GM12873 (cell line): ENCODE data around the gene PTOV1.

Experiments used
- CTCF ChIP-seq: IDR thresholded peaks from 2 replicates; pipeline ENCODE4 v1.5.1; 2012; ENCODE audit warnings: low read depth, mild to moderate bottlenecking, moderate library complexity, low read length, control low read depth; ENCODE audit not compliant: insufficient read depth; ENCODE audit errors: missing control alignments

The PTOV1 gene

GRCh38 chr19:49850487-49851342 is at the start of gene PTOV1:
TSS of gene PTOV1 (plus strand) at chr19:49851159.
- TF ChIP-seq CTCF, result no peak

GRCh38 chr19:49801401-49801888 is 49.5 kb upstream of the PTOV1 start:
- TF ChIP-seq CTCF, result no peak

GRCh38 chr19:49801966-49802661 is 48.8 kb upstream of the PTOV1 start:
- TF ChIP-seq CTCF, result no peak

- TF ChIP-seq CTCF, result no peak
Observed at GRCh38 chr19:49802836-49803528, 48.0 kb upstream of the PTOV1 start.

- TF ChIP-seq CTCF, result no peak
Observed at GRCh38 chr19:49803529-49803856, 47.5 kb upstream of the PTOV1 start.

- no peak for TF ChIP-seq CTCF
Observed at GRCh38 chr19:49805822-49806619, 44.9 kb upstream of the PTOV1 start.
